PFSK-1 (cell line): ENCODE results near the gene COPG2.

Experiments
- FOXP2 ChIP-seq: optimal IDR thresholded peaks from 2 replicates; pipeline ENCODE3; 2011; ENCODE audit warnings: borderline replicate concordance, control low read depth, inconsistent platforms; ENCODE audit not compliant: insufficient read depth; ENCODE audit errors: extremely low read length, extremely low read depth
- POLR2AphosphoS5 ChIP-seq: IDR thresholded peaks from 2 replicates; pipeline ENCODE4 v1.6.1; 2012; ENCODE audit warnings: low read depth, mild to moderate bottlenecking, control low read depth, low read length, moderate library complexity
- REST ChIP-seq, 2 experiments: IDR thresholded peaks; 2 replicates each; pipeline versions ENCODE4 v1.6.1 to v1.8.0; 2011 to 2012; ENCODE audit warnings: low read depth in 2 of 2, low read length in 2 of 2, control low read depth in 1 of 2, inconsistent platforms in 1 of 2, mild to moderate bottlenecking in 1 of 2, moderate library complexity in 1 of 2; ENCODE audit not compliant: insufficient read depth in 1 of 2
- SIN3A ChIP-seq: IDR thresholded peaks from 2 replicates; pipeline ENCODE4 v1.6.1; 2012; ENCODE audit warnings: mild to moderate bottlenecking, low read length, moderate library complexity, borderline replicate concordance; ENCODE audit not compliant: insufficient read depth
- TAF1 ChIP-seq: IDR thresholded peaks from 2 replicates; pipeline ENCODE4 v1.6.1; 2012; ENCODE audit warnings: low read length, control low read depth, borderline replicate concordance; ENCODE audit not compliant: insufficient read depth

COPG2 gene

GRCh38 chr7:130476297-130477150, 192.0 kb downstream of the COPG2 start:
- TF ChIP-seq REST (IDR thresholded peaks at IDR 0.05; ENCODE audit: insufficient read depth in 1 of 2, low read depth in 2 of 2, low read length in 2 of 2) (no peak), TAF1 (no peak), POLR2AphosphoS5 (no peak), FOXP2 (no peak), SIN3A (no peak)

GRCh38 chr7:130475776-130476175, 192.8 kb downstream of the COPG2 start:
- TF ChIP-seq FOXP2 = no peak
- TF ChIP-seq TAF1 = no peak
- TF ChIP-seq REST (IDR thresholded peaks at IDR 0.05; ENCODE audit: insufficient read depth in 1 of 2, low read depth in 2 of 2, low read length in 2 of 2) = no peak
- no peak for TF ChIP-seq POLR2AphosphoS5
- no peak for TF ChIP-seq SIN3A

- TF ChIP-seq TAF1 = no peak
These were observed 194.7 kb downstream of the COPG2 start for GRCh38 chr7:130473876-130474275.

- TF ChIP-seq TAF1 (no peak), REST (IDR thresholded peaks at IDR 0.05; ENCODE audit: insufficient read depth in 1 of 2, low read depth in 2 of 2, low read length in 2 of 2) (no peak)
These were observed 195.3 kb downstream of the COPG2 start for GRCh38 chr7:130473289-130473688.

- no peak for TF ChIP-seq TAF1
- TF ChIP-seq FOXP2 = no peak
- TF ChIP-seq POLR2AphosphoS5 = no peak
- no peak for TF ChIP-seq SIN3A
- TF ChIP-seq REST (IDR thresholded peaks at IDR 0.05; ENCODE audit: insufficient read depth in 1 of 2, low read depth in 2 of 2, low read length in 2 of 2) = no peak
These were observed 196.6 kb downstream of the COPG2 start for GRCh38 chr7:130471974-130472373.
